OCI-LY1 (cell line): ENCODE data around the gene COA8.
A peak's percentile ranks its signal among the peaks of the same experiment; 100 is the strongest.

Experiments used
- H2AFZ ChIP-seq: fragments of 200-600 bp; sonication (generic), shearing (Covaris generic); 2 replicates; pipeline ENCODE4 v1.6.0; 2014; ENCODE audit warnings: antibody characterized with exemption, mild to moderate bottlenecking, low read length
- H3F3A ChIP-seq: fragments of 200-600 bp; sonication (generic), shearing (Covaris generic); 2 replicates; pipeline ENCODE4 v1.6.0; 2014; ENCODE audit warnings: mild to moderate bottlenecking, antibody characterized with exemption, low read length, moderate library complexity; ENCODE audit not compliant: insufficient read depth
- H3K27ac ChIP-seq: fragments of 200-600 bp; sonication (generic); 2 replicates; pipeline ENCODE4 v1.5.1; 2014; ENCODE audit warnings: low read length, mixed run types, mild to moderate bottlenecking, low read depth; ENCODE audit not compliant: poor library complexity, severe bottlenecking
- H3K27me3 ChIP-seq: fragments of 200-600 bp; sonication (generic); 2 replicates; pipeline ENCODE4 v1.6.0; 2014; ENCODE audit warnings: antibody characterized with exemption, mild to moderate bottlenecking, low read length, moderate library complexity; ENCODE audit not compliant: insufficient read depth
- H3K36me3 ChIP-seq: fragments of 200-600 bp; sonication (generic); 2 replicates; pipeline ENCODE4 v1.6.1; 2014; ENCODE audit warnings: mild to moderate bottlenecking, antibody characterized with exemption, low read length, moderate library complexity, mixed read lengths; ENCODE audit not compliant: insufficient read depth
- H3K4me1 ChIP-seq: fragments of 200-600 bp; sonication (generic); 2 replicates; pipeline ENCODE4 v1.5.1; 2014; ENCODE audit warnings: mild to moderate bottlenecking, low read length, moderate library complexity; ENCODE audit not compliant: insufficient read depth, severe bottlenecking
- H3K4me2 ChIP-seq: fragments of 200-600 bp; sonication (generic), shearing (Covaris generic); 2 replicates; pipeline ENCODE4 v1.6.1; 2014; ENCODE audit warnings: low read length
- H3K4me3 ChIP-seq: fragments of 200-600 bp; sonication (generic); 2 replicates; pipeline ENCODE4 v1.5.1; 2014; ENCODE audit warnings: low read length, low read depth, mild to moderate bottlenecking, mixed read lengths; ENCODE audit not compliant: poor library complexity, severe bottlenecking
- H3K79me2 ChIP-seq: fragments of 200-600 bp; shearing (Covaris generic); 2 replicates; pipeline ENCODE4 v1.6.1; 2016; ENCODE audit warnings: mixed run types, low read length, mixed read lengths; ENCODE audit not compliant: insufficient read depth
- H3K9ac ChIP-seq: fragments of 200-600 bp; sonication (generic), shearing (Covaris generic); 2 replicates; pipeline ENCODE4 v1.6.1; 2014; ENCODE audit warnings: mild to moderate bottlenecking, low read length, mixed read lengths
- H3K9me2 ChIP-seq: fragments of 200-600 bp; sonication (generic), shearing (Covaris generic); 2 replicates; pipeline ENCODE4 v1.6.1; 2014; ENCODE audit warnings: low read depth, mild to moderate bottlenecking, low read length, mixed read lengths
- H3K9me3 ChIP-seq: fragments of 200-600 bp; shearing (Covaris generic); 2 replicates; pipeline ENCODE4 v1.6.1; 2014; ENCODE audit warnings: low read length, mixed read lengths
- H4K20me1 ChIP-seq: fragments of 200-600 bp; sonication (generic), shearing (Covaris generic); 2 replicates; pipeline ENCODE4 v1.6.0; 2016; ENCODE audit warnings: mild to moderate bottlenecking, low read length; ENCODE audit not compliant: insufficient read depth
- CTCF ChIP-seq: fragments of 200-600 bp; sonication (generic), shearing (Covaris generic); IDR thresholded peaks from 2 replicates; pipeline ENCODE4 v1.5.1; 2017; ENCODE audit warnings: mild to moderate bottlenecking, antibody characterized with exemption, low read length, moderate library complexity, mixed read lengths
- EZH2 ChIP-seq: fragments of 200-600 bp; sonication (generic), shearing (Covaris generic); IDR thresholded peaks from 2 replicates; pipeline ENCODE4 v1.8.0; 2017; ENCODE audit warnings: borderline replicate concordance, mixed run types, mild to moderate bottlenecking, antibody characterized with exemption, low read length, moderate library complexity, mixed read lengths

Gene COA8

GRCh38 chr14:103528146-103528586, 34.6 kb upstream of the COA8 start:
- Histone ChIP-seq H3K27ac (no peak overlapping the region), H2AFZ (no peak overlapping the region), H3K9me3 (no peaks in the 10 kb centered on the region), H3K4me2 (peak overlapping the region; percentile 96), H3K36me3 (peaks cover 8% of the 10 kb centered on the region; the same call in 1 of the 2 replicates), H3F3A (no peaks in the 10 kb centered on the region), H3K27me3 (no peaks in the 10 kb centered on the region; the same call in 1 of the 2 replicates), H3K4me3 (peak overlapping the region; percentile 96), H4K20me1 (no peaks in the 10 kb centered on the region), H3K9me2 (no peaks in the 10 kb centered on the region), H3K79me2 (peaks cover 8% of the 10 kb centered on the region), H3K9ac (peak overlapping the region; percentile 93), H3K4me1 (peaks cover 27% of the 10 kb centered on the region)
- TF ChIP-seq EZH2 (no peak), CTCF (no peak)

- H3K9ac ChIP-seq = peak within 1 kb of the TSS; percentile 95
- peak within 1 kb of the TSS; percentile 71; the same call in 1 of the 2 replicates for H2AFZ ChIP-seq
- no peaks in the 10 kb centered on the region; the same call in 1 of the 2 replicates for H3K27me3 ChIP-seq
- no peaks in the 10 kb centered on the region for H3K9me3 ChIP-seq
- no peaks in the 10 kb centered on the region for H3K9me2 ChIP-seq
- H4K20me1 ChIP-seq = no peaks in the 10 kb centered on the region
- H3K4me1 ChIP-seq = peaks cover 27% of the 10 kb centered on the region
- H3K27ac ChIP-seq = no peak within 1 kb of the TSS
- peak within 1 kb of the TSS; percentile 96 for H3K4me3 ChIP-seq
- H3K79me2 ChIP-seq = peaks cover 8% of the 10 kb centered on the region
- peaks cover 14% of the 10 kb centered on the region; the same call in 1 of the 2 replicates for H3K36me3 ChIP-seq
- H3K4me2 ChIP-seq = peak within 1 kb of the TSS; percentile 96
- no peaks in the 10 kb centered on the region for H3F3A ChIP-seq
- TF ChIP-seq EZH2 = no peak
- TF ChIP-seq CTCF = no peak
These were observed 34.0 kb upstream of the COA8 start, which contains the start of gene TRMT61A for GRCh38 chr14:103528587-103529382. TSS of gene TRMT61A (plus strand) at chr14:103529196. CDS start at chr14:103529979, 783 bp downstream.

DNA sequence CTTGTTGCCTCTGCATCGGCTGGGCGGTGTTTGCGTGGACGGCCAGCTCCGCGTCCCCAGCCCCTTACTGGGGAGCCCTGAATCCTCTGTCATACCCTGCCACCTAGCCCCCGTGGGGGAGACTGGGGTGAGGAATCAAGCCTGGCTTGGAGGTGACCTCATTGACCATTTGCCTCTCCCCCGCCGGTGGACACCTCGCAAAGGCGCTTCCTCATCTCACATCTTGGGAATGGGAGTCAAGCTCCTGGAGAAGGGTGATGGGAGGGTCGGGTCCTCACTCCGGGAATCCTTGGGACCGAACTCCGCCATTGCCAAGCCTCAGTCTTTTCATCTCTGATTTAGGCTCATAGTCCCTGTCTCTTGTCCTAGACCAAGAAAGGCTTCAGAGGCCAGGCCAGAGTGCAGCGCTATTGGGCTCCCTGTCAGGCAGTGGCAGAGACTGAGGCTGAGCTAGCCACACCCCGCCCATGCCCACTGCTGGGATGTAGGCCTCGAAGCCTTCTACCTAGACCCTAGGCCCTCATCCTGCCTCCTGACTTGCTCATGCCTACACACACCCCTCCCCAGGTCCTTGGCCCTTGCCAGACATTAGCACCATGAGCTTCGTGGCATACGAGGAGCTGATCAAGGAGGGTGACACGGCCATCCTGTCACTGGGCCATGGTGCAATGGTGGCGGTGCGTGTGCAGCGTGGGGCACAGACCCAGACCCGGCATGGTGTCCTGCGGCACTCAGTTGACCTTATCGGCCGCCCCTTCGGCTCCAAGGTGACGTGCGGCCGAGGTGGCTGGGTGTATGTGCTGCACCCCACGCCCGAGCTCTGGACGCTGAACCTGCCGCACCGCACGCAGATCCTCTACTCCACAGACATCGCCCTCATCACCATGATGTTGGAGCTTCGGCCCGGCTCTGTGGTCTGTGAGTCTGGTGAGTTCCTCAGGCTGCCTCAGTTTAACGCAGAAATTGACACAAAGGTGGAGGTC, 33.1 kb upstream of the COA8 start:
- Histone ChIP-seq H3K27me3 (no peaks in the 10 kb centered on the region; the same call in 1 of the 2 replicates), H4K20me1 (no peaks in the 10 kb centered on the region), H3F3A (no peaks in the 10 kb centered on the region), H3K4me2 (peak overlapping the region; percentile 96), H3K27ac (no peak overlapping the region), H3K4me1 (peaks cover 27% of the 10 kb centered on the region), H3K79me2 (peaks cover 8% of the 10 kb centered on the region), H3K9ac (peak overlapping the region; percentile 95), H3K36me3 (peaks cover 20% of the 10 kb centered on the region; the same call in 1 of the 2 replicates), H3K4me3 (peak overlapping the region; percentile 96), H3K9me3 (no peaks in the 10 kb centered on the region), H2AFZ (no peak overlapping the region), H3K9me2 (no peaks in the 10 kb centered on the region)
- TF ChIP-seq CTCF (no peak), EZH2 (no peak)
